Measurements from ENCODE around the gene COL18A1.

The COL18A1 gene

DNA sequence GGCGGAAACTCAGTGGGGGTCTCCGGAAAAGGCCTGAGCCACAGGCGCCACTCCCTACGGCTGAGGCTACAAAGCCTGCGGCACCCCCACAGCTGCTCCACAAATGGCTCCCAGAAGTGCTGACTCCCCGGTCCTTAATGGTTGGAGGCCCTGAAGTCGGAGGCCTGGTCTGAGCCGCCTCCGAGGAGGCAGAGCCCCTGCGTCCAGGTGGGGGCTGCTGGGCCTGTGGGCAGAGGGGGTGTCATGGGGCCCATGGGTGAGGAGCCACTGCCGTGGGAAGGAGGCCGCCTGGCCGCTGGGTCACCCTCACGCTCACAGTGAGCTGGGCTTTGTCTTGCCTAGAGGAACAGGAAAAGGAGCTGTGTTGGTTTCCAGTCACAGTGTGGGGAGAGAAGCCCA lies 12.4 kb upstream of the COL18A1 start:
- H3K4me3 ChIP-seq (ENCODE audit: control insufficient read depth, low read depth, low read length) = no peak overlapping the region
- TF ChIP-seq, protein P1, sequence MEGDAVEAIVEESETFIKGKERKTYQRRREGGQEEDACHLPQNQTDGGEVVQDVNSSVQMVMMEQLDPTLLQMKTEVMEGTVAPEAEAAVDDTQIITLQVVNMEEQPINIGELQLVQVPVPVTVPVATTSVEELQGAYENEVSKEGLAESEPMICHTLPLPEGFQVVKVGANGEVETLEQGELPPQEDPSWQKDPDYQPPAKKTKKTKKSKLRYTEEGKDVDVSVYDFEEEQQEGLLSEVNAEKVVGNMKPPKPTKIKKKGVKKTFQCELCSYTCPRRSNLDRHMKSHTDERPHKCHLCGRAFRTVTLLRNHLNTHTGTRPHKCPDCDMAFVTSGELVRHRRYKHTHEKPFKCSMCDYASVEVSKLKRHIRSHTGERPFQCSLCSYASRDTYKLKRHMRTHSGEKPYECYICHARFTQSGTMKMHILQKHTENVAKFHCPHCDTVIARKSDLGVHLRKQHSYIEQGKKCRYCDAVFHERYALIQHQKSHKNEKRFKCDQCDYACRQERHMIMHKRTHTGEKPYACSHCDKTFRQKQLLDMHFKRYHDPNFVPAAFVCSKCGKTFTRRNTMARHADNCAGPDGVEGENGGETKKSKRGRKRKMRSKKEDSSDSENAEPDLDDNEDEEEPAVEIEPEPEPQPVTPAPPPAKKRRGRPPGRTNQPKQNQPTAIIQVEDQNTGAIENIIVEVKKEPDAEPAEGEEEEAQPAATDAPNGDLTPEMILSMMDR (conservative IDR thresholded peaks at IDR 0.05; ENCODE audit: control insufficient read depth, insufficient read depth, low read depth, low read length) = no peak
- no peak for DNase-seq (ENCODE audit: low read depth)

DNA sequence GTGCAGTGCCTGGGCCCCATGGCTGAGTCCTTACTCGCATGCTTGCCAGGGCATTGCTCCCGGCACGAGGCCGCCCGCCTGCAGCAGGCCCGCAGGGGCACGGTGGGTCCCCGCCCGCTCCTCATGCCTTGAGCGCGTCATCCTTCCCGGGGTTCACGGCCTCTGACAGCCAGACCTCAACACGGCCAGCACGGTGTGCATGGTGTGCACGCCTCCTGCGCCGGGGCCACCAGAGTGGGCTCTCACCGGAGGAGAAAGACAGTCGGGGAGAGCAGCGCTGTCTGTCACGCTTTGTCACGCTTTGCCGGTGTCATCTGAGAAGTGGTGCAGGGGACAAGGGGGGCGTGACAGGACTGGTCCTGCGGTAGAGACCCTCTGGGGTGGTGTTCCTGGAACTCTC lies 11.9 kb upstream of the COL18A1 start:
- H3K4me3 ChIP-seq (ENCODE audit: control insufficient read depth, low read depth, low read length) = no peak overlapping the region
- TF ChIP-seq, protein P1 (conservative IDR thresholded peaks at IDR 0.05; ENCODE audit: control insufficient read depth, insufficient read depth, low read depth, low read length) = no peak
- DNase-seq (ENCODE audit: low read depth) = no peak

- no peak overlapping the region for H3K4me3 ChIP-seq (ENCODE audit: control insufficient read depth, low read depth, low read length)
- TF ChIP-seq, protein P1 (conservative IDR thresholded peaks at IDR 0.05; ENCODE audit: control insufficient read depth, insufficient read depth, low read depth, low read length) = no peak
- DNase-seq (ENCODE audit: low read depth) = no peak
These were observed 10.9 kb upstream of the COL18A1 start for GRCh38 chr21:45393833-45394638.

- DNase-seq (ENCODE audit: low read depth) = no peak
- no peak overlapping the region for H3K4me3 ChIP-seq (ENCODE audit: control insufficient read depth, low read depth, low read length)
- TF ChIP-seq, protein P1 (conservative IDR thresholded peaks at IDR 0.05; ENCODE audit: control insufficient read depth, insufficient read depth, low read depth, low read length) = no peak
These were observed 8.4 kb upstream of the COL18A1 start for GRCh38 chr21:45396620-45396995.

GRCh38 chr21:45397381-45397780 lies 7.6 kb upstream of the COL18A1 start:
- TF ChIP-seq, protein P1 (conservative IDR thresholded peaks at IDR 0.05; ENCODE audit: control insufficient read depth, insufficient read depth, low read depth, low read length) = no peak
- no peak for DNase-seq (ENCODE audit: low read depth)
- no peak overlapping the region for H3K4me3 ChIP-seq (ENCODE audit: control insufficient read depth, low read depth, low read length)

GRCh38 chr21:45401054-45401518 lies 3.9 kb upstream of the COL18A1 start:
- DNase-seq (ENCODE audit: low read depth) = no peak
- TF ChIP-seq, protein P1 (conservative IDR thresholded peaks at IDR 0.05; ENCODE audit: control insufficient read depth, insufficient read depth, low read depth, low read length) = no peak
- no peak overlapping the region for H3K4me3 ChIP-seq (ENCODE audit: control insufficient read depth, low read depth, low read length)

Data from fibroblast of mammary gland (primary cell).